Hepatocyte (in vitro differentiated cells): Measurements from ENCODE around the gene NACA. TPM values are rescaled to one million over a fixed set of nuclear protein-coding genes. Genes with fewer than 3 reads are reported as not detected.
"Not testable (repeated sequence)": the region's sequence is repeated elsewhere in the genome, so short reads cannot be mapped to it uniquely, and the experiment has no call there.

Experiments used
- DNase-seq: peaks from one replicate; pipeline ENCODE4 v3.0.0-alpha.2; 2016; ENCODE audit warnings: low spot score
- H2AFZ ChIP-seq: fragments of 200-600 bp; sonication (generic); 2 replicates; pipeline ENCODE4 v1.6.0; 2016; ENCODE audit warnings: antibody characterized with exemption, mild to moderate bottlenecking
- H3K27ac ChIP-seq: fragments of 200-600 bp; sonication (generic); 2 replicates; pipeline ENCODE4 v1.5.1; 2016; ENCODE audit warnings: mild to moderate bottlenecking
- H3K27me3 ChIP-seq: fragments of 200-600 bp; sonication (generic); 2 replicates; pipeline ENCODE4 v1.6.1; 2016
- H3K36me3 ChIP-seq: fragments of 200-600 bp; sonication (generic); replicated peaks from 2 replicates; pipeline ENCODE4 v1.5.1; 2016; ENCODE audit warnings: low read depth; ENCODE audit not compliant: insufficient read depth
- H3K4me1 ChIP-seq: fragments of 200-600 bp; sonication (generic); 2 replicates; pipeline ENCODE4 v1.5.1; 2016; ENCODE audit warnings: mild to moderate bottlenecking, moderate library complexity; ENCODE audit not compliant: insufficient read depth
- H3K4me2 ChIP-seq: fragments of 200-600 bp; sonication (generic); 2 replicates; pipeline ENCODE4 v1.6.0; 2016
- H3K4me3 ChIP-seq: fragments of 200-600 bp; sonication (generic); 2 replicates; pipeline ENCODE4 v1.5.1; 2016; ENCODE audit warnings: mild to moderate bottlenecking
- H3K79me2 ChIP-seq: fragments of 200-600 bp; sonication (generic); 2 replicates; pipeline ENCODE4 v1.6.0; 2017; ENCODE audit warnings: mild to moderate bottlenecking
- H3K9me2 ChIP-seq: fragments of 200-600 bp; sonication (generic); replicated peaks from 2 replicates; pipeline ENCODE4 v1.6.0; 2017; ENCODE audit warnings: mild to moderate bottlenecking; ENCODE audit not compliant: insufficient read depth
- H3K9me3 ChIP-seq: fragments of 200-600 bp; sonication (generic); 2 replicates; pipeline ENCODE4 v1.5.1; 2016; ENCODE audit warnings: low read depth, mild to moderate bottlenecking
- H4K20me1 ChIP-seq: fragments of 200-600 bp; sonication (generic); 2 replicates; pipeline ENCODE4 v1.6.0; 2016; ENCODE audit warnings: mild to moderate bottlenecking; ENCODE audit not compliant: insufficient read depth, poor library complexity, severe bottlenecking
- EZH2 ChIP-seq: fragments of 200-600 bp; sonication (generic); IDR thresholded peaks from 2 replicates; pipeline ENCODE4 v1.6.1; 2016; ENCODE audit warnings: antibody characterized with exemption, mild to moderate bottlenecking, borderline replicate concordance
- EZH2phosphoT487 ChIP-seq: fragments of 200-600 bp; sonication (generic); IDR thresholded peaks from one replicate; pipeline ENCODE4 v1.6.1; 2018; ENCODE audit warnings: antibody characterized with exemption, mild to moderate bottlenecking, low read depth, moderate library complexity; ENCODE audit not compliant: unreplicated experiment, severe bottlenecking
- WGBS: methylation state at CpG from one replicate; pipeline ENCODE4 v1.1.6; 2016; ENCODE audit warnings: low lambda C conversion rate; ENCODE audit errors: missing lambda C conversion rate; 5-methylcytosine and 5-hydroxymethylcytosine counted together
- polyA plus RNA-seq: library from polyadenylated mRNA; unstranded; fragments of >200 nt; fragmentation: Nextera tagmentation; extraction: Ambion mirVana; gene quantifications from 2 replicates; pipeline ENCODE4 v1.2.1, GENCODE V29; 2016
- total RNA-seq: library from RNA; depleted of rRNA; stranded (reverse); fragments of >200 nt; gene quantifications from 2 replicates; pipeline ENCODE4 v1.2.3, GENCODE V29; 2014
- TF ChIP-seq, protein P1 (sequence below): fragments of 200-600 bp; sonication (generic); IDR thresholded peaks from 2 replicates; pipeline ENCODE4 v1.5.1; 2016; ENCODE audit warnings: antibody characterized with exemption, mild to moderate bottlenecking; ENCODE audit not compliant: poor library complexity

The NACA gene
- total and polyA plus RNA-seq, 2 experiments from 2014 or later = 631 to 1,295 TPM

DNA sequence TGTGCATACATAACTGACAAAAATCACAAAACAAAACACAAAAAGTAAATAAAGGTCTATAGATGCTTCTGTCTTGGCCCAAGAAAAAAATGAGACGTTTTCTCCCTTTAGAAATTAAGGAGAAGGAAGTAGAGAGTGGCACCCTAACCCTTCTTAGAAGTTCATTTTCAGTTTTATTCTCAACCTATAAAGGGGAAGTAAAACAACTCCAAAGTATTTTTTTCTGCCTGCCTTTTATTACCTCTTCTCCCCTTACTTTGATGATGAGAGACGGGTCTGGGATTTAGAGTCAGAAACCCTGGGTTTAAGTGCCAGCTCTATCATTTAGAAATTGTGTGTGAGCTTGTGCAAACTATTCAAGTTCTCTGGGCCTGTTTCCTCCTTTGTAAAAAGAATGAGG lies 24.3 kb upstream of the NACA start:
- Histone ChIP-seq H3K36me3 (peaks cover 2% of the 10 kb centered on the region), H2AFZ (no peak overlapping the region), H3K27me3 (no peaks in the 10 kb centered on the region), H3K9me2 (no peaks in the 10 kb centered on the region), H3K9me3 (no peaks in the 10 kb centered on the region), H3K4me2 (no peak overlapping the region), H3K79me2 (peaks cover 3% of the 10 kb centered on the region), H3K27ac (no peak overlapping the region), H3K4me3 (no peak overlapping the region), H4K20me1 (no peaks in the 10 kb centered on the region), H3K4me1 (no peaks in the 10 kb centered on the region)
- no peak for TF ChIP-seq EZH2
- TF ChIP-seq EZH2phosphoT487 = no peak
- TF ChIP-seq, protein P1, sequence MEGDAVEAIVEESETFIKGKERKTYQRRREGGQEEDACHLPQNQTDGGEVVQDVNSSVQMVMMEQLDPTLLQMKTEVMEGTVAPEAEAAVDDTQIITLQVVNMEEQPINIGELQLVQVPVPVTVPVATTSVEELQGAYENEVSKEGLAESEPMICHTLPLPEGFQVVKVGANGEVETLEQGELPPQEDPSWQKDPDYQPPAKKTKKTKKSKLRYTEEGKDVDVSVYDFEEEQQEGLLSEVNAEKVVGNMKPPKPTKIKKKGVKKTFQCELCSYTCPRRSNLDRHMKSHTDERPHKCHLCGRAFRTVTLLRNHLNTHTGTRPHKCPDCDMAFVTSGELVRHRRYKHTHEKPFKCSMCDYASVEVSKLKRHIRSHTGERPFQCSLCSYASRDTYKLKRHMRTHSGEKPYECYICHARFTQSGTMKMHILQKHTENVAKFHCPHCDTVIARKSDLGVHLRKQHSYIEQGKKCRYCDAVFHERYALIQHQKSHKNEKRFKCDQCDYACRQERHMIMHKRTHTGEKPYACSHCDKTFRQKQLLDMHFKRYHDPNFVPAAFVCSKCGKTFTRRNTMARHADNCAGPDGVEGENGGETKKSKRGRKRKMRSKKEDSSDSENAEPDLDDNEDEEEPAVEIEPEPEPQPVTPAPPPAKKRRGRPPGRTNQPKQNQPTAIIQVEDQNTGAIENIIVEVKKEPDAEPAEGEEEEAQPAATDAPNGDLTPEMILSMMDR = no peak
- 86% methylated on average over 2 of the region's 2 CpGs for WGBS
- no peak for DNase-seq

DNA sequence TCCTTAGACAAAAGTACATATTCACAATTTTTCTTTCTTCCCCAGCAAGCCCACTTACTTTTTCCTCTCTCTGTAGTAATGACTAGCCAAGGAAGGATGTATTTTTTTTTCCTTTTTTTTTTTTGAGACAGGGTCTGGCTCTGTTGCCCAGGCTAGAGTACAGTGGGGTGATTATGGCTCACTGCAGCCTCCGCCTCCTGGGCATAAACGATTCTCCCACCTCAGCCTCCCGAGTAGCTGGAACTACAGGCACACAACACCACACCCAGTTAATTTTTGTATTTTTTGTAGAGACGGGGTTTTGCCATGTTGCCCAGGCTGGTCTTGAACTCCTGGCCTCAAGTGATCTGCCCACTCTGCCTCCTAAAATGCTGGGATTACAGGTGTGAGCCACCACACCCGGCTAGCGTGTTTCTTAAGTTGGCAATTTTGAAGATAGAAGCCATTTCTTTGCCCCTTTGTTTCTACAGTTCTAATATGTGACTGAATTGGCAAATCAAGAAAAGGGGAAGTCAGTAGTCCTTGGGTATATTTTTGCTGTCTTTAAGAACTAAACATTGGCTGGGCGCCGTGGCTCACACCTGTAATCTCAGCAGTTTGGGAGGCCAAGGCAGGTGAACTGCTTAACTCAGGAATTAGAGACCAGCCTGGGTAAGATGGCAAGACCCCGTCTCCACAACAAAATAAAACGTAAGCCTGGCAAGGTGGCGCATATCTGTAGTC lies 3.2 kb upstream of the NACA start:
- H3K4me2 ChIP-seq = no peak overlapping the region
- peaks cover 8% of the 10 kb centered on the region for H3K4me1 ChIP-seq
- no peaks in the 10 kb centered on the region for H3K27me3 ChIP-seq
- peaks cover 17% of the 10 kb centered on the region for H3K79me2 ChIP-seq
- 97% methylated on average over 11 of the region's 11 CpGs for WGBS
- TF ChIP-seq, protein P1 = no peak
- TF ChIP-seq EZH2phosphoT487 = no peak
- no peak for TF ChIP-seq EZH2
- no peaks in the 10 kb centered on the region for H3K9me3 ChIP-seq
- no peak overlapping the region for H2AFZ ChIP-seq
- H3K36me3 ChIP-seq = no peaks in the 10 kb centered on the region
- DNase-seq = no peak
- peaks cover 9% of the 10 kb centered on the region for H4K20me1 ChIP-seq
- H3K27ac ChIP-seq = no peak overlapping the region
- no peak overlapping the region for H3K4me3 ChIP-seq
- H3K9me2 ChIP-seq = no peaks in the 10 kb centered on the region

DNA sequence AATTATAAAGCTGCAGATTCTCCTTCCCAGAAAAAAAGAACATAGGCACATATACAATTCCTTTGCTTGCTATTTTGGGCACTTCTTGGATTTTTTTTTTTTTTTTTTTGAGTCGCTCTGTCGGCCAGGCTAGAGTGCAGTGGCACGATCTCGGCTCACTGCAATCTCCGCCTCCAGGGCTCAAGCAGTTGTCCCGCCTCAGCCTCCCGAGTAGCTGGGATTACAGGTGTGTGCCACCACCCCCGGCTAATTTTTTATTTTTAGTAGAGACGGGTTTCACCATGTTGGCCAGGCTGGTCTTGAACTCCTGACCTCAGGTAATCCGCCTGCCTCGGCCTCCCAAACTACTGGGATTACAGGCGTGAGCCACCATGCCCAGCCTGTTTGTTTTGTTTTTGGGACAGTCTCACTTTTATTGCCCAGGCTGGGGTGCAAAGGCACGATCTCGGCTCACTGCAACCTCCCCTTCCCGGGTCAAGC lies 1.1 kb upstream of the NACA start:
- Histone ChIP-seq H3K79me2 (peaks cover 38% of the 10 kb centered on the region), H2AFZ (peak overlapping the region; percentile 79), H4K20me1 (peaks cover 30% of the 10 kb centered on the region), H3K4me1 (peaks cover 28% of the 10 kb centered on the region), H3K27ac (peak overlapping the region; percentile 96), H3K4me2 (peak overlapping the region; percentile 78)
- not testable (repeated sequence) for H3K36me3 ChIP-seq, H3K9me3 ChIP-seq, H3K4me3 ChIP-seq, H3K27me3 ChIP-seq, DNase-seq, H3K9me2 ChIP-seq
- 94% methylated on average over 15 of the region's 15 CpGs for WGBS

DNA sequence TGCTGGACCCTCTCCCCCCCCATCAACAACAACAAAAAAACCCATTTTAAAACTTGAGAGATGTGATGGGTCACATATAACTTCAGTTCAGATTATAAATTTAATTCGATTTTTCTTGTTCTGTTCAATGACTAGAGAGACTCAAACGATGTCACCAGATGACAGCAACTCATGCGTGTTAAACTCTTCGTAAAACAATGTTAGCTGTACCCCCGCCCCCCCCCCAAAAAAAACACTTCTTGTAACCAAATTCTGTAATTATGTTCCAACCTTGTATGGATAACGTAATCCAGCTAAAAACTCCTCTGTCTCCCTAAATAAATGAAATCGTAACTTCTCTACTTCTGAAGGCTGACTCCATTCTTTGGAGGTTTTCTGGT lies 614 bp upstream of the NACA start:
- WGBS = 44% methylated on average over 7 of the region's 7 CpGs
- Histone ChIP-seq H2AFZ (peak overlapping the region; percentile 79), H3K79me2 (peaks cover 43% of the 10 kb centered on the region), H3K4me2 (peak overlapping the region; percentile 78), H3K9me2 (no peaks in the 10 kb centered on the region), H3K27ac (peak overlapping the region; percentile 96), H3K9me3 (no peaks in the 10 kb centered on the region), H3K4me1 (peaks cover 30% of the 10 kb centered on the region), H3K36me3 (no peaks in the 10 kb centered on the region), H3K4me3 (peak overlapping the region; percentile 13), H4K20me1 (peaks cover 35% of the 10 kb centered on the region), H3K27me3 (no peaks in the 10 kb centered on the region)
- no peak for DNase-seq
- TF ChIP-seq EZH2phosphoT487 (no peak), EZH2 (no peak)
- TF ChIP-seq, protein P1 = no peak
